HFFc6 (cell line): ENCODE results near the gene PSKH1. TPM values are rescaled to one million over a fixed set of nuclear protein-coding genes. Genes with fewer than 3 reads are reported as not detected.
A peak's percentile ranks its signal among the peaks of the same experiment; 100 is the strongest.

Experiments used
- DNase-seq: peaks from one replicate; pipeline ENCODE4 v3.0.0-alpha.2; 2018
- H3K27ac Mint-ChIP-seq: 2 replicates; pipeline ENCODE4 v1.8.0; 2020; ENCODE audit warnings: mild to moderate bottlenecking, mixed read lengths
- H3K27me3 Mint-ChIP-seq: 2 replicates; pipeline ENCODE4 v1.8.0; 2021; ENCODE audit warnings: mild to moderate bottlenecking, moderate library complexity, mixed read lengths; ENCODE audit not compliant: insufficient read depth
- H3K36me3 Mint-ChIP-seq: 2 replicates; pipeline ENCODE4 v1.8.0; 2021; ENCODE audit warnings: low read depth, mixed read lengths
- H3K4me1 Mint-ChIP-seq: 2 replicates; pipeline ENCODE4 v1.8.0; 2020; ENCODE audit warnings: low read depth, mixed read lengths
- H3K4me3 Mint-ChIP-seq: 2 replicates; pipeline ENCODE4 v1.8.0; 2020; ENCODE audit warnings: mild to moderate bottlenecking, moderate library complexity, mixed read lengths
- H3K9me3 Mint-ChIP-seq: 2 replicates; pipeline ENCODE4 v1.8.0; 2020; ENCODE audit warnings: mild to moderate bottlenecking, mixed read lengths
- CTCF ChIP-seq: fragments of 200-600 bp; sonication (generic); IDR thresholded peaks from 2 replicates; pipeline ENCODE4 v1.5.0; 2021; ENCODE audit warnings: antibody characterized with exemption, mild to moderate bottlenecking
- total RNA-seq, 6 experiments: library from RNA; stranded (reverse); fragmentation: NEBNext Ultra II Directional; extraction: Animal tissue kit (Norgen Biotek cat#: 25700); gene quantifications; 2 replicates in 1 of 6; 3 replicates in 5 of 6; pipeline ENCODE4 v1.2.3, GENCODE V29; 2021

The PSKH1 gene
- total RNA-seq, 6 experiments from 2014 or later: 25.2 to 34.1 (median 29.3) TPM

GRCh38 chr16:67959536-67960329, 66.7 kb downstream of the PSKH1 start:
- DNase-seq: peak; percentile 46
- Mint-ChIP-seq H3K27me3 (peaks cover 3% of the 10 kb centered on the region; the same call in 1 of the 2 replicates), H3K4me1 (peaks cover 49% of the 10 kb centered on the region), H3K36me3 (peaks cover 37% of the 10 kb centered on the region), H3K27ac (peak overlapping the region; percentile 70), H3K4me3 (peak overlapping the region; percentile 56), H3K9me3 (no peaks in the 10 kb centered on the region)
- no peak for TF ChIP-seq CTCF

GRCh38 chr16:67961551-67961957, 68.5 kb downstream of the PSKH1 start:
- peaks cover 52% of the 10 kb centered on the region for H3K36me3 Mint-ChIP-seq
- H3K4me3 Mint-ChIP-seq: no peak overlapping the region
- no peaks in the 10 kb centered on the region for H3K9me3 Mint-ChIP-seq
- no peak for DNase-seq
- peaks cover 3% of the 10 kb centered on the region; the same call in 1 of the 2 replicates for H3K27me3 Mint-ChIP-seq
- peaks cover 67% of the 10 kb centered on the region for H3K4me1 Mint-ChIP-seq
- no peak overlapping the region for H3K27ac Mint-ChIP-seq
- TF ChIP-seq CTCF: no peak

GRCh38 chr16:67962135-67962534, 69.1 kb downstream of the PSKH1 start:
- Mint-ChIP-seq H3K9me3 (no peaks in the 10 kb centered on the region), H3K4me1 (peaks cover 73% of the 10 kb centered on the region), H3K36me3 (peaks cover 56% of the 10 kb centered on the region), H3K4me3 (no peak overlapping the region), H3K27me3 (peaks cover 3% of the 10 kb centered on the region; the same call in 1 of the 2 replicates), H3K27ac (no peak overlapping the region)
- DNase-seq: no peak
- no peak for TF ChIP-seq CTCF

GRCh38 chr16:67963292-67963661, 70.2 kb downstream of the PSKH1 start:
- Mint-ChIP-seq H3K27me3 (peaks cover 3% of the 10 kb centered on the region; the same call in 1 of the 2 replicates), H3K36me3 (peaks cover 61% of the 10 kb centered on the region), H3K9me3 (no peaks in the 10 kb centered on the region), H3K4me1 (peaks cover 76% of the 10 kb centered on the region), H3K4me3 (no peak overlapping the region), H3K27ac (no peak overlapping the region)
- no peak for TF ChIP-seq CTCF
- DNase-seq: no peak

- DNase-seq: no peak
- Mint-ChIP-seq H3K36me3 (peaks cover 56% of the 10 kb centered on the region), H3K4me1 (peaks cover 74% of the 10 kb centered on the region), H3K27me3 (peaks cover 3% of the 10 kb centered on the region; the same call in 1 of the 2 replicates), H3K4me3 (no peak overlapping the region), H3K9me3 (no peaks in the 10 kb centered on the region), H3K27ac (no peak overlapping the region)
- TF ChIP-seq CTCF: no peak
Observed at GRCh38 chr16:67963662-67964321, 70.7 kb downstream of the PSKH1 start.
